ENCODE data around the gene TRIM24. TPM values are rescaled to one million over a fixed set of nuclear protein-coding genes. Genes with fewer than 3 reads are reported as not detected.

The TRIM24 gene
- total RNA-seq, 2 experiments from 2014 or later = 11.6 to 12.3 TPM

DNA sequence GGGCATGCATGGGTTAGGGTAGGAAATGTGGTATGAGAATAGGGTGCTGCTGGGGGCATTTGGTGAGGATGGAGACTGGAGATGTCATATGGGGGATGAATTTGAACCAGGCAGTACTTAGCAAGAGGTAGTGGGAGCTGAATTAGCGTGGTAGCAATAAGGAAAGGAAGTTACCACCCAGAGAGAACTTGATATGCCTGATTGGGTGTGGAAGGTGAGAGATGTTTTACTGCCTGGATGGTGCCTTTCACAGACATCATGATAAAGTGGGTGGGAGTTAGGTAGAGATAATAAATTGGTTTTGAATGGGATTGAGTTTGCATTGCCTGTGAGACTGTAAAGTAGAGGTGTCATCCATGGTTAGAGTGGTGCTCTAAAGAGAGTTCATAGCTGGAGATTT, 46.7 kb downstream of the TRIM24 start:
- no peaks in the 10 kb centered on the region for H3K27me3 Mint-ChIP-seq (ENCODE audit: low read depth)
- no peak overlapping the region for H3K27ac Mint-ChIP-seq
- CTCF ChIA-PET = interaction anchor here (0.5 kb wide), 1 partner anchor 208 kb away, joined by 3 read pairs; no protein-coding TSS in a partner anchor
- intact Hi-C loops (cut with micrococcal nuclease) = no loop called here
- H3K36me3 Mint-ChIP-seq (ENCODE audit: low read depth) = peaks cover 50% of the 10 kb centered on the region
- peaks cover 3% of the 10 kb centered on the region for H3K9me3 Mint-ChIP-seq
- H3K4me3 Mint-ChIP-seq = no peak overlapping the region
- no peak for DNase-seq
- peaks cover 17% of the 10 kb centered on the region for H3K4me1 Mint-ChIP-seq (ENCODE audit: low read depth)

DNA sequence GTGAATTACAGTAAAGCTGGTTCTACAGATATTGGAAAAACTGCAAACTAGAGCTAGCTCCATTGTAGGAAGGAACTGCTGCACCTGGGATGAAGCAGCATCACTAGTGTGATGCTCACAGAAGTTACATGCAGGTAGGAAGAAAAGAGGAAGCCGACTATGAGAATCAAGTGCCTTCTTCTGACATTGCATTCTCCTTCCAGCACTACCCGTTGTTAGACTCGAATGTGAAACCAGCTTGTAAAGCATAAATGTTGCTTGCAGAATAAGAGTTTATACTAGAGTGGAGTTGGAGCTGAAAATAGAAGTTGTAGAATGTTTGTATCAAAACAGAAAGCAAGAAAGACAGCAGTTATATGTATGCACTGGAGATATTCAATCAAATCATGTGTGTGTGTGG, 49.9 kb downstream of the TRIM24 start:
- Mint-ChIP-seq H3K27me3 (ENCODE audit: low read depth) (no peaks in the 10 kb centered on the region), H3K4me3 (no peak overlapping the region), H3K36me3 (ENCODE audit: low read depth) (peaks cover 68% of the 10 kb centered on the region), H3K4me1 (ENCODE audit: low read depth) (peaks cover 11% of the 10 kb centered on the region), H3K27ac (no peak overlapping the region), H3K9me3 (peaks cover 9% of the 10 kb centered on the region)
- CTCF ChIA-PET = interaction anchor here (0.7 kb wide), 1 partner anchor 82 kb away, joined by 7 read pairs; no protein-coding TSS in a partner anchor
- intact Hi-C loops (cut with micrococcal nuclease) = no loop called here
- no peak for DNase-seq

DNA sequence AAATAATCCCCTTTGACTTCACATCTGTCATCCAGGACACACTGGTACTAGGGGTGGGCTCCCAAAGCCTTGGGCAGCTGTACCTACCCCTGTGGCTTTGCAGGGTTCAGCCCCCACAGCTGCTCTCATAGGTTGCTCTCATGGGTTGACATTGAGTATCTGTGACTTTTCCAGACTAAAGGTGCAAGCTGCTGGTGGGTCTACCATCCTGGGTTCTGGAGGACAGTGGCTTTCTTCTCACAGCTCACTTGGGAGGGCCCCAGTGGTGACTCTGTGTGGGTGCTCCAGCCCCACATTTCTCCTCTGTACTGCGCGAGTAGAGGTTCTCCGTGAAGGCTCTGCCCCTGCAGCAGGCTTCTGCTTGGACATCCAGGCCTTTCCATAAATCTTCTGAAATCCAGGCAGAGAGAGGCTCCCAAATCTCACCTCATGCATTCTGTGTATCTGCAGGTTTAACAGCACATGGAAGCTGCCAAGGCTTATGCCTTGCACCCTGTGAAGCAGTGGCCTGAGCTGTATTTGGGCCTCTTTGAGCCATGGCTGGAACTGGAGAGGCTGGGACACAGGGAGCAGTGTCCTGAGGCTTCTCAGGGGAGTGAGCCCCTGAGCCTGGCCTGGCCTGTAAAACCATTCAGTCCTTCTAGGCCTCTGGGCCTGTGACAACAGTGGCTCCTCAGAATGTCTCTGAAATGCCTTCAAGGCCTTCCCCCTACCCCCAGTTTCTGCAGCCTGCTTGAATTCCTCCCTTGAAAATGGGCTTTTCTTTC, 52.2 kb downstream of the TRIM24 start:
- CTCF ChIA-PET = no interaction called here
- peaks cover 2% of the 10 kb centered on the region for H3K4me1 Mint-ChIP-seq (ENCODE audit: low read depth)
- intact Hi-C loops (cut with micrococcal nuclease) = no loop called here

DNA sequence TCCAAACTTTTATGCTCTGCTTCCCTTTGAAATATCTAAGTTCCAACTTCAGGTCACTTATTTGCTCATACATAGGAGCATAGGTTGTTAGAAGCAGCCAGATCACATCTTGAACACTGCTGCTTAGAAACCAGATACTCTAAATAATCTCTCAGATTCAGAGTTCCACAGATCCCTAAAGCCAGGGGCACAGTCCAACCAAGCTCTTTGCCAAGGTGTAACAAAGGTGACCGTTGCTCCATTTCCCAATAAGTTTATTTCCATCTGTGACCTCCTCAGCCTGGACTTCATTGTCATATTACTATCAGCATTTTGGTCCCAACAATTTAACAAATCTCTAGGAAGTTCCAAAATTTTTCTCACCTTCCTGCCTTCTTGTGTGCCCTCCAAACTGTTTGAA, 52.8 kb downstream of the TRIM24 start:
- no peak overlapping the region for H3K4me3 Mint-ChIP-seq
- H3K27me3 Mint-ChIP-seq (ENCODE audit: low read depth) = no peaks in the 10 kb centered on the region
- H3K36me3 Mint-ChIP-seq (ENCODE audit: low read depth) = peaks cover 71% of the 10 kb centered on the region
- CTCF ChIA-PET = no interaction called here
- peaks cover 9% of the 10 kb centered on the region for H3K9me3 Mint-ChIP-seq
- H3K4me1 Mint-ChIP-seq (ENCODE audit: low read depth) = peaks cover 3% of the 10 kb centered on the region
- no peak for DNase-seq
- intact Hi-C loops (cut with micrococcal nuclease) = no loop called here
- no peak overlapping the region for H3K27ac Mint-ChIP-seq

More for the DNA sequence above, 52.2 kb downstream of the TRIM24 start:
- Mint-ChIP-seq H3K27me3 (ENCODE audit: low read depth) (no peaks in the 10 kb centered on the region), H3K9me3 (peaks cover 9% of the 10 kb centered on the region), H3K27ac (no peak overlapping the region), H3K36me3 (ENCODE audit: low read depth) (peaks cover 68% of the 10 kb centered on the region), H3K4me3 (no peak overlapping the region)
- DNase-seq = no peak

DNA sequence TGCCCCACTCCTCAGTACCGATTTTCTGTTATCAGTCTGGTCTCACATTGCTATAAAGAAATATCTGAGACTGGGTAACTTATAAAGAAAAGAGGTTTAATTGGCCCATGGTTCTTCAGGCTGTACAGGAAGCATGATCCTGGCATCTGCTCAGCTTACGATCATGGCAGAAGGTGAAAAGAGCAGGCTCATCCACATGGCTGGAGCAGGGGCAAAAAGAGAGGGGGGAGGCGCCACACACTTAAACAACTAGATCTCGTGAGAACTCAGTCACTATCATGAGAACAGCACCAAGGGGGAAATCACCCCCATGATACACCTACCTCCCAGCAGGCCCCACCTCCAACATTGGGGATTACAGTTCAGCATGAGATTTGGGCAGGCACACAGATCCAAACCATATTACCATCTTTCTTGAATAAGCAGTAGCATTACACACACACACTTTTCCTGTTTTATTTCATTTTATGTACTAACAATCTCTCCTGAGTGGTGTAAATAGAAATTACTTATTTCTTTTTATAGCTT, 53.3 kb downstream of the TRIM24 start:
- Mint-ChIP-seq H3K4me1 (ENCODE audit: low read depth) (peaks cover 3% of the 10 kb centered on the region), H3K36me3 (ENCODE audit: low read depth) (peaks cover 68% of the 10 kb centered on the region), H3K9me3 (peaks cover 9% of the 10 kb centered on the region), H3K27me3 (ENCODE audit: low read depth) (no peaks in the 10 kb centered on the region), H3K27ac (no peak overlapping the region), H3K4me3 (no peak overlapping the region)
- CTCF ChIA-PET = interaction anchor here (1.1 kb wide), 1 partner anchor 23 kb away, joined by 3 read pairs; no protein-coding TSS in a partner anchor
- intact Hi-C loops (cut with micrococcal nuclease) = no loop called here
- no peak for DNase-seq

DNA sequence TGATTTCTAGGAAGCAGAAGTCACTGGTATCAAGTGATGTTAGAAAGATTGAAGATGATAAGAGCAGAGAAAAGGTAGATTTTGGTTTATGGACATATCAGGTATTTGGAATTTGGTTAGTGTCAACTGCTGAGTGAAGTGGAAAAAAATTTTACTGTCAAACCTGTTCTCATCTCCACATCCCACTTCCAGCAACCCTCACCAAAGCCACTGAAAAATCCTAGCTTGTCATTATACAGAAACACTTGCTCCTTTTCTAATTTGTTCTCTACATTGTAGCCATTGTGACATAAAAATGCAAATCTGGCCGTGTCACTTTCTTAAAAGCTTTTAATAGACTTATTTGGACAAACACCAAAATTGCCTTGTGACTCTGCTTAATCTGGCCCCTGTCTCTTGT, 54.0 kb downstream of the TRIM24 start:
- intact Hi-C loops (cut with micrococcal nuclease) = no loop called here
- no peak overlapping the region for H3K27ac Mint-ChIP-seq
- no peak overlapping the region for H3K4me3 Mint-ChIP-seq
- CTCF ChIA-PET = interaction anchor here (1.0 to 1.1 kb wide), 2 partner anchors 9 to 22 kb away, joined by 3 to 4 read pairs; no protein-coding TSS in a partner anchor
- no peak for DNase-seq
- peaks cover 69% of the 10 kb centered on the region for H3K36me3 Mint-ChIP-seq (ENCODE audit: low read depth)
- H3K9me3 Mint-ChIP-seq = peaks cover 11% of the 10 kb centered on the region
- H3K4me1 Mint-ChIP-seq (ENCODE audit: low read depth) = peaks cover 3% of the 10 kb centered on the region
- H3K27me3 Mint-ChIP-seq (ENCODE audit: low read depth) = no peaks in the 10 kb centered on the region

DNA sequence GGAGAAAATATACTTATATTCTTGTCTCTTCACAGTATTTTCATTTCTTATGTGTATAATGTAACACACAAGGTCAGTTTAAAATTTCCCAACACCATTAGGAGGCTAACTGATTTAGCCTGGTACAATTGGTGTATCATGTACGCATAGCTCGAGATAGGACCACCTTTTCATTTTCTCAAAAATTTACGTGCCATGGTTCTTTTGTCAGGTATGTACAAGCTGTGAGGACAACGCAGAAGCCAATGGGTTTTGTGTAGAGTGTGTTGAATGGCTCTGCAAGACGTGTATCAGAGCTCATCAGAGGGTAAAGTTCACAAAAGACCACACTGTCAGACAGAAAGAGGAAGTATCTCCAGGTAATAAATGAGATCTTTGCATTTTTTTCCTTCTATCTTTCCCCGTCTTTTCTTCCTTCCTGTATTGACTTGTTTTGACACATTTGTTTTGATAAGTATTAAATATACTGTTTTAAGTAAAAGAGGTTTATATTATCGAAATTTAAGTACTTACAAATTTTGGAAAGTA, 55.0 kb downstream of the TRIM24 start:
- CTCF ChIA-PET = no interaction called here
- no peak for DNase-seq
- Mint-ChIP-seq H3K4me1 (ENCODE audit: low read depth) (peaks cover 2% of the 10 kb centered on the region), H3K9me3 (peaks cover 11% of the 10 kb centered on the region), H3K36me3 (ENCODE audit: low read depth) (peaks cover 73% of the 10 kb centered on the region), H3K27ac (no peak overlapping the region), H3K4me3 (no peak overlapping the region), H3K27me3 (ENCODE audit: low read depth) (no peaks in the 10 kb centered on the region)
- intact Hi-C loops (cut with micrococcal nuclease) = loop anchor here (1.0 kb wide), 1 partner anchor 9 kb away; no protein-coding TSS in a partner anchor

DNA sequence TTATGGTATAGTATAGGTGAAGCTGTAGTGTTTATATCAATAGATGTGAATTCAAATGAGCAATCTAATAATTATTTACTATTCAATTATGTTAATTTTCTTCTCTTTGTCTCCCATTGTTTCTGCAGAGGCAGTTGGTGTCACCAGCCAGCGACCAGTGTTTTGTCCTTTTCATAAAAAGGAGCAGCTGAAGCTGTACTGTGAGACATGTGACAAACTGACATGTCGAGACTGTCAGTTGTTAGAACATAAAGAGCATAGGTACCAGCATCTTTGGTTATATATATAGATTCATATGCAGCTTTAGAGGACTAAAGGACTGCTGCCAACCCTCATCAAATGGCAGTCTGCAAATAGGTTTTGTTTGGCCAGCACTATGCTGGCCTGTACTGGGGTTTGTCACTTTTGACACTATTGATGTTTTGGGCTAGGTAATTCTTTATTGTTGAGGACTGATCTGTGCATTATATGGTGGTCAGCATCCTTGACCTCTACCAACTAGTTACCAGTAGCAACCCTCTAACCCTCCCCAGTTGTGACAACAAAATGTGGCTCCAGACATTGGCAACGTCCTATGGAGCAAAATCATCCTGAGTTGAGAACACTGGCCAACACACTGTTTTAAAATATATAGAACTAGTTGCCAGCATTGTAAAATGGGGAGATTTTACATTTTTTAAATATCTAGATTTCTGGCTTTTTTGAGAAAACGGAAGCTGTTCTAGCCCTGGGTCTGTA, 59.2 kb downstream of the TRIM24 start:
- no peak overlapping the region for H3K4me3 Mint-ChIP-seq
- no peaks in the 10 kb centered on the region for H3K27me3 Mint-ChIP-seq (ENCODE audit: low read depth)
- peaks cover 75% of the 10 kb centered on the region for H3K36me3 Mint-ChIP-seq (ENCODE audit: low read depth)
- peaks cover 5% of the 10 kb centered on the region for H3K9me3 Mint-ChIP-seq
- H3K27ac Mint-ChIP-seq = no peak overlapping the region
- peaks cover 2% of the 10 kb centered on the region for H3K4me1 Mint-ChIP-seq (ENCODE audit: low read depth)
- CTCF ChIA-PET = no interaction called here
- no peak for DNase-seq
- intact Hi-C loops (cut with micrococcal nuclease) = no loop called here

DNA sequence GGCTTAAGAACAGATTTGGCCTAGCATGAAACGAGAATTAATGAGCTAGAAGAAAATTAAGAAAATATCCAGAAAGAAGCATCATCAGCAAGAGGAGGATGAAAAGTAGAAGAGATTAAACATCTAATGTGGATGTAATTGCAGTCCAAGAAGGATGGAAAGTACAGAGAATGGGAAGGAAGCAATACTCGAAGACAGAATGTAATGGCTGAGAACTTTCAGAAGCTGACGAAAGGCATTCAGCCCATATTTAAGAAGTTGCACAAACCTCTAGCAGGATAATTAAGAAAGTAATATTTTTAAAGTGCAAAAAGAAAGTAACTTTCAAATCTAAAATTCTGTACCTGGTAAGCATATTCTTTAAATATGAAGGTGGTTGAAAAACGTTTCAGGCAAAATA, 60.7 kb downstream of the TRIM24 start:
- intact Hi-C loops (cut with micrococcal nuclease) = no loop called here
- peaks cover 2% of the 10 kb centered on the region for H3K4me1 Mint-ChIP-seq (ENCODE audit: low read depth)
- H3K27me3 Mint-ChIP-seq (ENCODE audit: low read depth) = no peaks in the 10 kb centered on the region
- H3K9me3 Mint-ChIP-seq = peaks cover 9% of the 10 kb centered on the region
- no peak overlapping the region for H3K4me3 Mint-ChIP-seq
- DNase-seq = no peak
- no peak overlapping the region for H3K27ac Mint-ChIP-seq
- peaks cover 68% of the 10 kb centered on the region for H3K36me3 Mint-ChIP-seq (ENCODE audit: low read depth)
- CTCF ChIA-PET = no interaction called here

DNA sequence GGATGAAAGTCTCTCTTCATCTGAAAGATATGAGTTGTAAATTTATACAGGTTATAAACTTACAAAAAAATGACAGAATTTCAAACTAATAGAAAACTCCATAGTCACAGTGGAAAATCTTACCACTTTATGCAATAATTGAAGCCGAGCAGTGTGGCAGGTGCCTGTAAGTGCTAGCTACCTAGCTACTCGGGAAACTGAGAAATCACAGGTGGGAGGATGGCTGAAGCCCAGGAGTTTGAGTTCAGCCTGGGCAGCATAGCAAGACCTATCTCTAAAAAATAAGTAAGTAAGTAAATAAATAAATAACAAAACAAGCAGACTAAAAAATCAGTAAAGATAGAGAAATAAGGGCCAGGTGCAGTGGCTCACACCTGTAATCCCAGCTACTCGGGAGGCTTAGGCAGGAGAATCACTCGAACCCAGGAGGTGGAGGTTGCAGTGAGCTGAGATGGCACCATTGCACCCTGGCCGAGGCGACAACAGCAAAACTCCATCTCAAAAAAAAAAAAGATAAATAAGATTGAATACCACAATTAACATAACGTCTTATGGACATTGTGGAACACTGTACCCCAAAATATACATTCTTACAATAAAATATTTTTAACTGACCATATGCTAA, 61.9 kb downstream of the TRIM24 start:
- intact Hi-C loops (cut with micrococcal nuclease) = no loop called here
- Mint-ChIP-seq H3K36me3 (ENCODE audit: low read depth) (peaks cover 67% of the 10 kb centered on the region), H3K4me1 (ENCODE audit: low read depth) (peaks cover 2% of the 10 kb centered on the region), H3K9me3 (peaks cover 13% of the 10 kb centered on the region), H3K27me3 (ENCODE audit: low read depth) (no peaks in the 10 kb centered on the region), H3K27ac (no peak overlapping the region), H3K4me3 (no peak overlapping the region)
- no peak for DNase-seq
- CTCF ChIA-PET = no interaction called here

DNA sequence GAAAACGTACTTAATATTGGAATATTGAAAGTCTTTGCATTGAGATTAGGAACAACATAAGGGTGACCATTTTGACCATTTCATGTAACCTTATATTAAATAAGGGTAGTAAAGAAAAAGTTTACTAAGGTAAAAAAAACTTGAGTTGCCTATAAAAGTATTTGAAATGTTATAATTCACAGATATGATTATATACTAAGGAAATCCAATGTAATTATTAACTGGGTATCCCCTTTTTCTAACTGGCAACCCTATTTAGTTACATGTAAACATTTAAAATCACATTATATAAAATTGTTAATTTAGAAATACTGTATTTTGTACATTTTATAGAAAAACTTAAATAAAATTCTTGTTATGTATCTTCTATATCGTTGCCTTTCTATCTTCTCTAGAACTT, 64.2 kb downstream of the TRIM24 start:
- no peak for DNase-seq
- Mint-ChIP-seq H3K4me3 (no peak overlapping the region), H3K27ac (no peak overlapping the region), H3K36me3 (ENCODE audit: low read depth) (peaks cover 69% of the 10 kb centered on the region), H3K9me3 (peaks cover 20% of the 10 kb centered on the region), H3K27me3 (ENCODE audit: low read depth) (no peaks in the 10 kb centered on the region), H3K4me1 (ENCODE audit: low read depth) (no peaks in the 10 kb centered on the region)
- CTCF ChIA-PET = no interaction called here
- intact Hi-C loops (cut with micrococcal nuclease) = loop anchor here (1.0 kb wide), 1 partner anchor 9 kb away; no protein-coding TSS in a partner anchor

DNA sequence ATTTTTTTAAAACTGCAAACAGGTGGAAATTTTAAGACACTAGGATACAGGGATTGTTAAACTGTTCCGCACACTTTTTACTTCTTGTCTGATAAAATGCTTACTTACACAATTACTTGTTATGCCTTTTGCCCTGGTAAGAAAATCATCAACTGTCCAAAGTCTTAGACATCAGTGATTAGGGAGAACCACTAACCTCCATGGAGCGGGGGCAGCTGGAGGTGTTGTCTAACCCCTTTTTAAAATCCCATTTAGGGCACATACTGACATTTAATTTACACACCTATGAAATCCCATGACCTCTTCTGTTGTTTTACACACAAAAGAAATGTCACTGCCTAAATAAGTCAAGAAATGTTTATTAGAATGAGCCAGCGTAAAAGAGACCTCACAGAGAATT, 65.7 kb downstream of the TRIM24 start:
- intact Hi-C loops (cut with micrococcal nuclease) = no loop called here
- Mint-ChIP-seq H3K27me3 (ENCODE audit: low read depth) (no peaks in the 10 kb centered on the region), H3K4me3 (no peak overlapping the region), H3K4me1 (ENCODE audit: low read depth) (no peaks in the 10 kb centered on the region), H3K36me3 (ENCODE audit: low read depth) (peaks cover 66% of the 10 kb centered on the region), H3K9me3 (peaks cover 23% of the 10 kb centered on the region), H3K27ac (no peak overlapping the region)
- no peak for DNase-seq
- CTCF ChIA-PET = no interaction called here
